ENCODE results near the gene PLXNA2.

PLXNA2 gene

GRCh38 chr1:208036106-208036808 lies 207.9 kb downstream of the PLXNA2 start:
- FAIRE-seq = no peak

DNA sequence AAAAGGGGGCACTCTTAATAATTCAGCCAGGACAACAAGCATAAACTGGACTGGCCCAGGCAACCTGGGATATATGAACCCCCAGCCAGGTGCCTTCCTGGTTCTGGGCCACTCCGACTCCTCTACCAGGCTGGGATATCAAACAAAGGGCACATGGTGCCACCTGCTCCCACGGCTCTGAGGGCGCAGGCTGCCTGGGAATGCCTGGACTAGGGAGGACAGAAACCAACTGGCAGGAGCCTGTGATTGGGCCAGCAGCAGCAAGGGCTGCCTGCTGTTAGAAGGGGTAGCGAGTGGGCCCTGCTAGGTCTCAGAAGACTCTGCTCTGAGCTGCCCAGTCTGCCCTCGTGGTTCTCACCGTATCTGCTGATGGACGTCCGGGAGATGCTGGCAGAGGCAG lies 210.0 kb downstream of the PLXNA2 start:
- FAIRE-seq = no peak

- FAIRE-seq = no peak
Measured at GRCh38 chr1:208033236-208033635, 210.9 kb downstream of the PLXNA2 start.

DNA sequence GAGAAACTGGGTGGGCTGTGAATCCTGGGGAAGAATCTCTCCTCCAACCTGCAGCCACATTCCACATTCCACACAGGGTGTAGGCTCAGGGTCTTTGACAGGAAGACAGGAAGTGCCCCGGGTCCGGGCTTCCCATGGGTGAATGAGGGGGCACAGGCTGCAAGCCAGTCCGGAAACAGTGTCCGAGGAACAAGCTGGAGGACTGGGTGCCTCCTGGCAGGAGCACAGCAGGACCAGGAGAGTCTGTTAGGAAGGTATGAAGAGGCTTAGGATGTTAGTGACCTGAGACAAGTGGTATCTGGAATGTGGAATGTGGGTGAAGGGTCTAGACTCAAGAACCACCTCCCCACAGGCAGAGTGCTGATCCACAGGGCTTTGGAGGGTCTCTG lies 212.3 kb downstream of the PLXNA2 start:
- no peak for FAIRE-seq

GRCh38 chr1:208031316-208031931 lies 212.8 kb downstream of the PLXNA2 start:
- FAIRE-seq = no peak

GRCh38 chr1:208030288-208031091 lies 213.7 kb downstream of the PLXNA2 start:
- FAIRE-seq = no peak

DNA sequence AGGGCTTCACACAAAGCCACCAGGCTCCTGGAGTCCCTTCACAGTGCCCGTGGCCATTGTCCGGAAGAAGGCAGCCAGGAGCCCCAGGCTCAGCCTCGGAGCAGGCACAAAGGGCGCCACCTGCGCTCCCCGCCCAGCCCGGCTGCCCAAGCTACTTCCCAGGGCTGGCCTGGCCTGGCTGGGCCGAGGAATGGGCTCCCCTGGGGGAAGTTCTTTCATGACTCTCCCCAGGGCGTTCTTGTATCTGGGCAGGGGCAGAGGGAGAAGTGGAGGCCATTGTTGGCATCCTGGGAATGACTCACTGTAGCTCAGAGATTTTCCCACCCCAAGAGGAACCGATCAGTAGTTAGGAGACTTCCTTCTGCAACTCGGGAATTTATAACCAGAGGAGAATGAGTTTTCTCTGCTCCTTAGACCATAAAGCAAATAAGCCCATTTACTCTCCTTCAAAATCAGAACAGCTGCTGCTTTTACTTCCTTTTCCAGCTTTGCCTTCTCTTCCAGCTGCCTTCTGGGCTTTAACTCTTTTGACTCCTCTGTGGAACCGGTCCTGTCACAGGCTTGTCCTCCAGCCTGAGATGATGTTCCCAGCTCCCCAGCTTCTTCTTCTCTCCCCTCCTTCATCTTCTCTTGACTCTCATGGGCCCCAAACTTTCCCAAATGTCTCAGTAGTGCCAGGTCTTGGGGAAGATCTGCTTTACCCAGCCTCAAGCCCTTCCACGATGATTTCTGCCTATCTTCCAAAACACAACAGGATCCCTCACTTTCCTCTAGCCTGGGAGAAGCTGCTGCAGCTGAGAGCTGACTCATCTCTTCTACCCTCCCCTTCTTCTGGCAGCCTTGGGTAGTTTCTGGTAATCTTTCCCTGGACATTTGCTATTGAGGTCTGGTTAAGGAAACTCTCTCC lies 214.6 kb downstream of the PLXNA2 start:
- FAIRE-seq = no peak

GRCh38 chr1:208028526-208028925 lies 215.7 kb downstream of the PLXNA2 start:
- FAIRE-seq = no peak

- no peak for FAIRE-seq
Measured at GRCh38 chr1:208027861-208028260, 216.3 kb downstream of the PLXNA2 start.

DNA sequence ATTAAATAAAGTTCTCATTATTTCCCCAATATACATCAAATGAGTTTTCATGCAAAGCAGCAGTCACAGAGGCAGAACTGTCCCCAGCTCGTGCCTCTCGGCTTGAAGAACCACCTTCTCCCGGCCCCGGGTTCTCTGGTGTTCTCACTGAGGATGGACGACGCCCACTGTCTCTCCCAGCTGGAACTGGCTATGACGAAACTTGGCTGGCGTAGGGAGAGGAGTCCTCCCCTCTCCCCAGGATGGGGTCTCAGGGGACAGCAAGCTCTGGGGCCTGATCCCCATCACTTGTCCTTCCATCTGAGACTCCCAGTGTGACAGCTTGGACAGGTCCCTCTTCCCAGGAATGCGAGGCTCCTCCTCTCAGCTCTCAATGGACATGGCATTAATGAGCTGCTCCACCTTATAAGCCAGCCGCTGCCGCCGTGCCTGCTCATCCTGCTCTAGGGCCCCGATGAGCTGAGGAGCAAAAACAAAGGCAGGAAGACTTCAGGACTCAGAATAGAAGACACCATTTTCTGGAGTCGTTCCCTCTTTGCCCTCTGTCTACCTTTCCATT lies 217.2 kb downstream of the PLXNA2 start:
- no peak for FAIRE-seq

DNA sequence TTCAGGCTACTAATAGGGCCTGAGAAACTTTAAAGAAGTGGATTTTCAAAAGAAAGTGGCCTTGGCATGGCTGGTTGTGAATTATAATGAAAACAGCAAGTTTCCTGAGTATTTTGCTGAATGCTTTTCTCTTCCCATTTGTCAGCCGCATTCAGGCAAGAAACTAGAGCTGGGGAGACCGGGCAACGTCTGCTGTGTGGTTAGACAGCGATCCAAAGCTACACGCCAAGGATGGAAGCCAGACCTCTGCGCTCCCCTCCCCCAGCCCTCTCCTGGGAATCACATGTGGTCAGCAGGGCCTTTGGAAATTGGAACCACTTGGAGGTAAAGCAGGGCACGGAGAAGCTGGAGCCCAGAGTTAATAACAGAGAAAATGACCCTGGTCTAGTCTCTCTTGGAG lies 219.2 kb downstream of the PLXNA2 start:
- FAIRE-seq = no peak

DNA sequence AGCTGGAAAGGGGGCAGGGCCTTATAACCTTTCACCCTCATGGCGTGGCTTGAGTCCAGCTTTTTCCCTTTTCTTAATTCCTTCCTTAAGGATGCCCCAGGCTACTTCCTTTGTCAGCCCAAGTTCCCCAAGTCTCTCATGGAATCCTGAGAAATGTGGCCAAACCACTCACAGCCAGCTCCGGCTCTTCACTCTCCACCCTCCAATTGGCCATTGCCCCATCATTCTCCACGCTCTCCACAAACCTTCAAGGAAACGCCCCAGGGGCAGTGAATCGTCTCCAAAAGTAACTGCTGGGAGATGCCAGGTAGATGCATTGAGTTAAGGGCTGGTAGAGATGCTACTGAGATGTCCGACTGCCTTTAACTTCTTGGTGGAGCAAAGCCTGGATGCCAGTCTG lies 219.8 kb downstream of the PLXNA2 start:
- no peak for FAIRE-seq

- no peak for FAIRE-seq
Measured at GRCh38 chr1:208019257-208019656, 224.9 kb downstream of the PLXNA2 start.

GRCh38 chr1:208015255-208015654 lies 228.9 kb downstream of the PLXNA2 start:
- no peak for FAIRE-seq

GRCh38 chr1:208013210-208013609 lies 231.0 kb downstream of the PLXNA2 start:
- no peak for FAIRE-seq

GRCh38 chr1:208012721-208013120 lies 231.5 kb downstream of the PLXNA2 start:
- no peak for FAIRE-seq

GRCh38 chr1:208010487-208011071 lies 233.6 kb downstream of the PLXNA2 start:
- FAIRE-seq = no peak

- no peak for FAIRE-seq
Measured at GRCh38 chr1:208009706-208010444, 234.3 kb downstream of the PLXNA2 start.

GRCh38 chr1:208009303-208009702 lies 234.9 kb downstream of the PLXNA2 start:
- no peak for FAIRE-seq

DNA sequence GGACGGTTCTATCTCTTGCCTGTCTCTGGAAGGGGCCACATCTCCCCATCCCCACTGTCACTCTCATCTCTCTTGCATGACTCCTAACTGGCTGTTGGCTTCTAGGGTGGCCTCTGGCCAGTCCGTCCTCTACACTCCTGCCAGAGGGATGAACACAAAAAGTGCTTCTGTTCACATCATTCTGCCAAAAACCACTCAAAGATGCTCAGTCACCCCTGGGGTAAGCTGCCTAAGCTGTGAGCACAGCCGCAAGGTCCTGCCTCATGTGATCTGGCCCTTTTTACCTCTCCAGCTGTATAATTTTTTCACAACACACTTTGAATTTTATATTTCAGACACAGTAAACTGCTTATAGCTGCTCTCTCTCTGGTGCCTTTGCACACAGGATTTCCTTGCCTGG lies 235.7 kb downstream of the PLXNA2 start:
- FAIRE-seq = no peak

GRCh38 chr1:208007938-208008342 lies 236.2 kb downstream of the PLXNA2 start:
- no peak for FAIRE-seq
